ENCODE data around the gene CCM2L. TPM values are rescaled to one million over a fixed set of nuclear protein-coding genes. Genes with fewer than 3 reads are reported as not detected.

CCM2L gene
- polyA plus RNA-seq, 1 donor (not counting 4 experiments of a cell fraction or from before 2014, with no cell fraction given), result not detected

DNA sequence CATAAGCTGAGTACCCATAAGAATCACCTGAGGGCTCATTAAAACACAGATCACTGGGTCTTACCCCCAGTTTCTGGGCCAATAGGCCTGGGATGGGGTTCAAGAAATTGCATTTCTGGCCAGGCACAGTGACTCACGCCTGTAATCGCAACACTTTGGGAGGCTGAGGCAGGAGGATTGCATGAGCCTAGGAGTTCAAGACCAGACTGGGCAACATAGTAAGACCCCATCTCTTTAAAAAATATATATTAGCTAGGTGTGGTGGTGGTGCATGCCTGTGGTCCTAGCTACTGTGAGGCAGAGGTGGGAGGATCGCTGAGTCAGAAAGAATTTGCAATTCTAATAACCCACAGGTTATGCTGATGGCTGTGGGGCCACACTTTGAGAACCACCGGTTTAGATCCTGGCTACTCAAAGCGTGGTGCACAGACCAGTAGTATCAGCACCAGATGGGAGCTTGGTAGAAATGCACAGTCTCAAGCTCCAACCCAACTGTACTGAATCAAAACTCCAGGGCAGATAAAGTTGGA is 2.0 kb downstream of the CCM2L start:
- Histone ChIP-seq H3K9me1 (ENCODE audit: control insufficient read depth, extremely low read depth, insufficient read depth, low read length) (no peaks in the 10 kb centered on the region), H4K20me1 (ENCODE audit: control insufficient read depth, extremely low read depth, insufficient read depth, low read length) (no peaks in the 10 kb centered on the region), H3K4me2 (ENCODE audit: control insufficient read depth, extremely low read depth, insufficient read depth, low read depth, low read length) (no peak overlapping the region), H3K79me2 (ENCODE audit: control insufficient read depth, insufficient read depth, low read length) (no peaks in the 10 kb centered on the region), H3K4me1 (ENCODE audit: control insufficient read depth, extremely low read depth, insufficient read depth, low read length) (no peaks in the 10 kb centered on the region), H3K9me3 (ENCODE audit: control insufficient read depth, low read depth, low read length) (no peaks in the 10 kb centered on the region), H3K9ac (ENCODE audit: control insufficient read depth, extremely low read depth, insufficient read depth, low read length) (no peak overlapping the region), H3K27ac (ENCODE audit: control insufficient read depth, insufficient read depth, low read length) (no peak overlapping the region), H3K36me3 (ENCODE audit: control insufficient read depth in 2 of 2, extremely low read depth in 1 of 2, insufficient read depth in 2 of 2, low read length in 2 of 2) (no peaks in the 10 kb centered on the region), H3K4me3 (ENCODE audit: control insufficient read depth in 2 of 3, extremely low read depth in 1 of 3, insufficient read depth in 2 of 3, low read depth in 1 of 3, low read length in 3 of 3) (no peak overlapping the region), H2AFZ (ENCODE audit: control insufficient read depth, low read length) (no peak overlapping the region), H3K27me3 (ENCODE audit: control insufficient read depth, extremely low read depth, insufficient read depth, low read length) (peaks cover 19% of the 10 kb centered on the region)
- TF ChIP-seq, protein P1, sequence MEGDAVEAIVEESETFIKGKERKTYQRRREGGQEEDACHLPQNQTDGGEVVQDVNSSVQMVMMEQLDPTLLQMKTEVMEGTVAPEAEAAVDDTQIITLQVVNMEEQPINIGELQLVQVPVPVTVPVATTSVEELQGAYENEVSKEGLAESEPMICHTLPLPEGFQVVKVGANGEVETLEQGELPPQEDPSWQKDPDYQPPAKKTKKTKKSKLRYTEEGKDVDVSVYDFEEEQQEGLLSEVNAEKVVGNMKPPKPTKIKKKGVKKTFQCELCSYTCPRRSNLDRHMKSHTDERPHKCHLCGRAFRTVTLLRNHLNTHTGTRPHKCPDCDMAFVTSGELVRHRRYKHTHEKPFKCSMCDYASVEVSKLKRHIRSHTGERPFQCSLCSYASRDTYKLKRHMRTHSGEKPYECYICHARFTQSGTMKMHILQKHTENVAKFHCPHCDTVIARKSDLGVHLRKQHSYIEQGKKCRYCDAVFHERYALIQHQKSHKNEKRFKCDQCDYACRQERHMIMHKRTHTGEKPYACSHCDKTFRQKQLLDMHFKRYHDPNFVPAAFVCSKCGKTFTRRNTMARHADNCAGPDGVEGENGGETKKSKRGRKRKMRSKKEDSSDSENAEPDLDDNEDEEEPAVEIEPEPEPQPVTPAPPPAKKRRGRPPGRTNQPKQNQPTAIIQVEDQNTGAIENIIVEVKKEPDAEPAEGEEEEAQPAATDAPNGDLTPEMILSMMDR (optimal IDR thresholded peaks at IDR 0.05 in 1 of 3, IDR thresholded peaks at IDR 0.05 in 1 of 3, conservative IDR thresholded peaks at IDR 0.05 in 1 of 3; ENCODE audit: extremely low read depth in 1 of 3, insufficient read depth in 2 of 3, low read length in 3 of 3), result no peak
- TF ChIP-seq EZH2 (IDR thresholded peaks at IDR 0.05; ENCODE audit: low read length), result no peak
- DNase-seq (ENCODE audit: low read depth, low spot score), result no peak
- FAIRE-seq, result no peak
- dilution Hi-C loops (cut with MboI; ENCODE audit: extremely low pct_ligation_motif_present, low sequenced_read_pairs), result no loop called here

DNA sequence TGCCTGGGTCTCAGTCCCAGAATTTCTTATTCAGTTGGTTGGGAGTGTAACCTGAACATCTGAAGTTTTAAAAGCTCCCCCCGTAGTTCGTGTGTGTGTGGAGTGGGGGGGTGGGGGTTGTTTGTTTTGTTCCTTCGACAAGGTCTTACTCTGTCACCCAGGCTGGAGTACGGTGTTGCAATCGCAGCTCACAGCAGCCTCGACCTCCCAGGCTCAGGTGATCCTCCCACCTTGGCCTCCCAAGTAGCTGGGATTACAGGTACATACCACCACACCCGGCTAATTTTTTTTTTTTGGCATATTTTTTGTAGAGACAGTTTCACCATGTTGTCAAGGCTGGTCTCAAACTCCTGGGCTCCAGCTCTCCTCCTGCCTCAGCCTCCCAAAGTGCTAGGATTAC is 3.1 kb downstream of the CCM2L start:
- Histone ChIP-seq H4K20me1 (ENCODE audit: control insufficient read depth, extremely low read depth, insufficient read depth, low read length) (no peaks in the 10 kb centered on the region), H3K4me1 (ENCODE audit: control insufficient read depth, extremely low read depth, insufficient read depth, low read length) (peaks cover 2% of the 10 kb centered on the region), H2AFZ (ENCODE audit: control insufficient read depth, low read length) (no peak overlapping the region), H3K4me3 (ENCODE audit: control insufficient read depth in 2 of 3, extremely low read depth in 1 of 3, insufficient read depth in 2 of 3, low read depth in 1 of 3, low read length in 3 of 3) (no peak overlapping the region), H3K79me2 (ENCODE audit: control insufficient read depth, insufficient read depth, low read length) (no peaks in the 10 kb centered on the region), H3K36me3 (ENCODE audit: control insufficient read depth in 2 of 2, extremely low read depth in 1 of 2, insufficient read depth in 2 of 2, low read length in 2 of 2) (no peaks in the 10 kb centered on the region), H3K4me2 (ENCODE audit: control insufficient read depth, extremely low read depth, insufficient read depth, low read depth, low read length) (no peak overlapping the region), H3K27ac (ENCODE audit: control insufficient read depth, insufficient read depth, low read length) (no peak overlapping the region), H3K27me3 (ENCODE audit: control insufficient read depth, extremely low read depth, insufficient read depth, low read length) (peaks cover 28% of the 10 kb centered on the region), H3K9me1 (ENCODE audit: control insufficient read depth, extremely low read depth, insufficient read depth, low read length) (no peaks in the 10 kb centered on the region), H3K9ac (ENCODE audit: control insufficient read depth, extremely low read depth, insufficient read depth, low read length) (no peak overlapping the region), H3K9me3 (ENCODE audit: control insufficient read depth, low read depth, low read length) (no peaks in the 10 kb centered on the region)
- DNase-seq (ENCODE audit: low read depth, low spot score) (no peak), FAIRE-seq (no peak)
- TF ChIP-seq, protein P1 (optimal IDR thresholded peaks at IDR 0.05 in 1 of 3, IDR thresholded peaks at IDR 0.05 in 1 of 3, conservative IDR thresholded peaks at IDR 0.05 in 1 of 3; ENCODE audit: extremely low read depth in 1 of 3, insufficient read depth in 2 of 3, low read length in 3 of 3), result no peak
- TF ChIP-seq EZH2 (IDR thresholded peaks at IDR 0.05; ENCODE audit: low read length), result no peak
- dilution Hi-C loops (cut with MboI; ENCODE audit: extremely low pct_ligation_motif_present, low sequenced_read_pairs), result no loop called here
